ENCODE measurements around the gene GRAMD2A.

Gene GRAMD2A

DNA sequence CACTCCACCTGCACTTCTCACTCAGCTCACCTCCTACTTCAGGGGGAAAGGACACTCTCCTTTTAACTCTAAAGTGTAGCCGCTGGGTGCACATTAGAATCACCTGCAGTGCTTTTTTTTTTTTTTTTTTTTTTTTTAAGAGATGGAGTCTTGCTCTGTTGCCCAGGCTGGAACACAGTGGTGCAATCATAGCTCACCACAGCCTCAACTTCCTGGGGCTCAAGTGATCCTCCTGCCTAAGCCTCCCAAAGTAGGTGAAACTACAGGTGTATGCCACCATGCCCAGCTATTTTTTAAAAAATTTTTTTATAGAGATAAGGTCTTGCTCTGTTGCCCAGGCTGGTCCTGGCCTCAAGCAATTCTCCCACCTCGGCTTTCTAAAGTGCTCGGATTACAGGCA, 20.8 kb downstream of the GRAMD2A start:
- H3K4me1 ChIP-seq = peaks cover 0 to 30% (median 8%) of the 10 kb centered on the region in 4 donors
- intact Hi-C loops (cut with DNase I; ENCODE audit: low total_unique reads) = no loop called here
- no peak for DNase-seq
- H3K27ac ChIP-seq = no peak overlapping the region
- H3K27me3 ChIP-seq = peaks cover 0 to 17% of the 10 kb centered on the region in 2 donors
- H3K9me3 ChIP-seq = no peaks in the 10 kb centered on the region
- TF ChIP-seq, protein P1, sequence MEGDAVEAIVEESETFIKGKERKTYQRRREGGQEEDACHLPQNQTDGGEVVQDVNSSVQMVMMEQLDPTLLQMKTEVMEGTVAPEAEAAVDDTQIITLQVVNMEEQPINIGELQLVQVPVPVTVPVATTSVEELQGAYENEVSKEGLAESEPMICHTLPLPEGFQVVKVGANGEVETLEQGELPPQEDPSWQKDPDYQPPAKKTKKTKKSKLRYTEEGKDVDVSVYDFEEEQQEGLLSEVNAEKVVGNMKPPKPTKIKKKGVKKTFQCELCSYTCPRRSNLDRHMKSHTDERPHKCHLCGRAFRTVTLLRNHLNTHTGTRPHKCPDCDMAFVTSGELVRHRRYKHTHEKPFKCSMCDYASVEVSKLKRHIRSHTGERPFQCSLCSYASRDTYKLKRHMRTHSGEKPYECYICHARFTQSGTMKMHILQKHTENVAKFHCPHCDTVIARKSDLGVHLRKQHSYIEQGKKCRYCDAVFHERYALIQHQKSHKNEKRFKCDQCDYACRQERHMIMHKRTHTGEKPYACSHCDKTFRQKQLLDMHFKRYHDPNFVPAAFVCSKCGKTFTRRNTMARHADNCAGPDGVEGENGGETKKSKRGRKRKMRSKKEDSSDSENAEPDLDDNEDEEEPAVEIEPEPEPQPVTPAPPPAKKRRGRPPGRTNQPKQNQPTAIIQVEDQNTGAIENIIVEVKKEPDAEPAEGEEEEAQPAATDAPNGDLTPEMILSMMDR (IDR thresholded peaks at IDR 0.05) = no peak
- H3K36me3 ChIP-seq = no peaks in the 10 kb centered on the region
- H3K4me3 ChIP-seq = no peak overlapping the region

DNA sequence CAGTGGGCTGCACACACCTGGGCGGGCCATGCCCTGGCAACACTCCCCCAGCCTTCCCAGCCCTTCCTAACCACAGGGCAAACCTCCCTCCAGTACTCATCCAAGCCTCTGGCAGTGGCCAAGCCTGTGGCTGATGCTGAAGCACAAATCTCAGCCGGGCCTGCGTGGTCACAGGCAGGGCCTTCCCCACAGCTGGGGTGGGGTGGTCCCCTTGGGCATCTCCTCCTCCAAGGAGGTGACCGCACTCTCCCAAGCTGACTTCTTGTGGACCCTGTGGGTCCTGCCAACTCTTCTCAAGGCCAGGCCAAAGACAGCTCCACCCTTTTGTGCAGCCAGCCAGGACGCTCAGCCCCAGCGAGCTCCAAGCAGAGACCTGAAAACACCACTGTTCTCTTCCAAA, 21.4 kb downstream of the GRAMD2A start:
- intact Hi-C loops (cut with DNase I; ENCODE audit: low total_unique reads) = no loop called here
- TF ChIP-seq, protein P1 (IDR thresholded peaks at IDR 0.05) = no peak
- no peaks in the 10 kb centered on the region for H3K9me3 ChIP-seq
- peaks cover 0 to 17% of the 10 kb centered on the region in 2 donors for H3K27me3 ChIP-seq
- peaks cover 0 to 30% (median 8%) of the 10 kb centered on the region in 4 donors for H3K4me1 ChIP-seq
- DNase-seq = no peak
- no peak overlapping the region for H3K27ac ChIP-seq
- H3K36me3 ChIP-seq = no peaks in the 10 kb centered on the region
- H3K4me3 ChIP-seq = no peak overlapping the region

DNA sequence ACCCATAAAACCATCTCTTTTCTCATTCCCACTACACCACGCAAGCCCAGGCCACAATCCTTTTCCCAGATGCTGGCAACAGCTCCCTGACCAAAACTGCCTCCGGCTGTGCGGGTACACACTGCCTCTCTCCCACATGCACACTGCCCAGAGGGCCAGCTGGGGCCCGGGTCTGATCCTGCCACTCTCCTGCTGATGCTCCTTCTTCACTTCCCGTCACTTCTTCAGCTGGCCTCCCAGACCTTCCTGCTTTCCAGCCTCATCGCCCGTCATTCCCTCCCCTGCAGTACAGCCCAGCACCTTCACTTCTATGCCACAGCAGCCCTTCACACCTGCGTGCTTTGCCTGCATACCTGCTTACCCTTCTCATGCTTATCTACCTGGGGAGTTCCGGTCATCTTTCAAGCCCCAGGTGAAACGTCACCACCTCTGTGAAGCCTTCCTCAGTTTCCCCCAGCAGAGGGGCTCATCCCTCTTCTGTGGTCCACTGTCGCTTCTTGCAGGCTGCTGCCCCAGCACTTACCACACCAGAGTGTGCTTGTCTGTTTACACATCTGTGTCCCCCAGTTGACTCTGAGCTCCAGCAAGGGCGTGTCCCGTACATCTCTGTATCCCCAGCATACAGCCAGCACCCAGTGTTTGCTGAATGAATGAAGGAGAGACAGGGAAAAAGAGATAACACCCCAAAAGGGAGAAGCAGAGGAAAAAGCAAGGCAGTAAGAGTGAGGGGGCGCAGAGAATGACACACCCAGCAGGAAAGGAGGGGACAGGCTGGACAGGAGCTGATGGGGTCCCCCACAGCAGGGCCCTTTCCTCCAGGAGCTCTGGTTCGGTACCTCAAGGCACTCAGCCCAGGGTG, 22.2 kb downstream of the GRAMD2A start:
- Histone ChIP-seq H3K4me3 (no peak overlapping the region), H3K36me3 (no peaks in the 10 kb centered on the region), H3K27ac (no peak overlapping the region), H3K27me3 (peaks cover 0 to 10% of the 10 kb centered on the region in 2 donors), H3K9me3 (no peaks in the 10 kb centered on the region), H3K4me1 (peaks cover 0 to 24% (median 7%) of the 10 kb centered on the region in 4 donors)
- TF ChIP-seq, protein P1 (IDR thresholded peaks at IDR 0.05) = no peak
- no peak for DNase-seq
- intact Hi-C loops (cut with DNase I; ENCODE audit: low total_unique reads) = no loop called here

DNA sequence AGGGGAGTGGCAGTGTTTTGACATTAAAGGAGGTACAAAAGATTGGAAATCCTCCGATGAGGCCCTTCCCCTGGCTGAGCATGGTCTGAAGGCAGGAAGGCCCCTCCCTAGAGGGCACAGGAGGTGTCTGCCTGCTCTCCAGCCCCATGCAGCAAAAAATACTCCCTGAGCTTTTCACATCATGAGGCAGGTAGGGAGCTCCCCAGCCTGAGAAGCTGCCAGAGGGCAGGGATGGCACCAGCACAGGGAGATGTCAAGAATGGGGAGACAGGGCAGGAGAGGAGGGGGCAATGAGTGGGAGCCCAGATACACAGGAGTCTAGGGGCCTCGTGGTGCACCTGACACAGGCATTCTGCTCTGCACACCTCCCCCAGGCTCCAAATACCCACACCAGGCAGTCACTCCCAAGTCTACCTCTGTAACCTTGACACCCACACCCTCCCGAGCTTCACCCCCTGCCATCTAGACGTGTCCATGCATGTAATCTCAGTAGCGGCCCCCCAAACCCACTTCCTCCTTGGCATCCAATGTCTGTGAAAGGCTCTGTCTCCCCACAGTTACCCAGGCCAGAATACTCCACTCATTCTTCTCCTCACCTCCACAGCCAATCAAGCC, 22.9 kb downstream of the GRAMD2A start:
- Histone ChIP-seq H3K4me1 (peaks cover 0 to 16% (median 1%) of the 10 kb centered on the region in 4 donors), H3K9me3 (no peaks in the 10 kb centered on the region), H3K27me3 (peaks cover 0 to 7% of the 10 kb centered on the region in 2 donors), H3K36me3 (no peaks in the 10 kb centered on the region), H3K4me3 (no peak overlapping the region), H3K27ac (no peak overlapping the region)
- TF ChIP-seq, protein P1 (IDR thresholded peaks at IDR 0.05) = no peak
- intact Hi-C loops (cut with DNase I; ENCODE audit: low total_unique reads) = no loop called here
- no peak for DNase-seq

DNA sequence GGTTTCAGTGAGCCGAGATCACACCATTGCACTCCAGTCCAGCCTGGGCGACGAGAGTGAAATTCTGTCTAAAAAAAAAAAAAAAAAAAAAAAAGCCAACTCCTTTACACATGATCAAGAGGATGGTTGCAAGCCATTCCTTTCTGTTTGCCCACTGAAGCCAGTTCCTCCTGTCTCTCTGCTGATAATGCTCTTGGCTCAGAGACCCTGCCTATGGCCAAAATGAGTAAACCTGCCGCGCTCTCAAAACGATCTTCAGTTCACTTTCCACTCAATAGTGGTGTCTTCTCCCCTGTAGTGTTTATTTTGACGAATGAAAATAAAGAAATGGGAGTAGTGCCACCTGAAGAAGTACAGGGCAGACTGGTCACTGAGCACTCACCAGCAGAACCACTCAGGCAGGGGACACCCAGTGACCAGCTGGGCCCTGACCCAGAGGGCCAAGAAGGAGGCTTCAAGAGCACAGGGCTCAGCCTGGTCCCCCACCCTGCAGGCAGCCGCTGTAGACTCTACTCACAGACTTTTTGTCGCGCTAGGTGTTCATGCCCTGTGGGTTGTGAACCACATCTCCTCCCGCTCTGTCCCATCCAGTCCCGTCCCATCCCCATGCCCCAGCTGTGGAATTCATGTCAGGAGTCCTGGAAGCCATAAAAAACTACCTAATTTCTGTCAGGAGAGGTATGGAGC, 23.6 kb downstream of the GRAMD2A start:
- Histone ChIP-seq H3K9me3 (no peaks in the 10 kb centered on the region), H3K4me1 (peaks cover 0 to 16% (median 0%) of the 10 kb centered on the region in 4 donors), H3K27me3 (peaks cover 0 to 7% of the 10 kb centered on the region in 2 donors), H3K27ac (no peak overlapping the region), H3K4me3 (no peak overlapping the region), H3K36me3 (no peaks in the 10 kb centered on the region)
- intact Hi-C loops (cut with DNase I; ENCODE audit: low total_unique reads) = no loop called here
- TF ChIP-seq, protein P1 (IDR thresholded peaks at IDR 0.05) = no peak
- no peak for DNase-seq

All from tibial artery (tissue), 4 donors.